ENCODE data around the gene OR52I2.

The OR52I2 gene

DNA sequence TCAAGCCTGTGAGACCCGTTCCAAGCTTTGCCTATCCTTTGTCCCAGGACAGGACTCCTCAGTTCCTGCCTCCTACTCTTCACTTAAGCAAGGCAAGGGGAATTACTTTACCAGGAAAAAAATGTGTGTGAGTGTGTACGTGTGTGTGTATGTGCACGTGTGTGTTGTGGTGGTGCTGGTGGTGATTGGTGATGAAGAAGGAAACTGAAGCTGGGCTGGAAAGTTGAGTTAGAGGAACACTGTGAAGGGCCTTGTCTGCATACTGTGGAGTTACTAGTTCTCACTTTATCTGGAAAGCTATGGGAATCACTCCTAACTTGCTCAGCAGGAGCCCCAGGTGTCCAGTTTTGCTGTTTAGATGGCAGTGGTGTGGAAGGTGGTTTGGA, 56.1 kb downstream of the OR52I2 start:
- no peak for DNase-seq
- H3K4me1 ChIP-seq (ENCODE audit: control insufficient read depth, insufficient read depth, low read length, poor library complexity, severe bottlenecking) = no peaks in the 10 kb centered on the region
- no peak overlapping the region for H3K4me3 ChIP-seq (ENCODE audit: insufficient read depth, low read depth, low read length, poor library complexity, severe bottlenecking)
- no peaks in the 10 kb centered on the region for H3K36me3 ChIP-seq (ENCODE audit: control insufficient read depth, insufficient read depth, low read length)
- no peak overlapping the region for H3K27ac ChIP-seq (ENCODE audit: insufficient read depth, low read length, poor library complexity, severe bottlenecking)
- H3K9me3 ChIP-seq (ENCODE audit: control insufficient read depth, low read length) = no peaks in the 10 kb centered on the region
- peaks cover 4% of the 10 kb centered on the region for H3K27me3 ChIP-seq (replicated peaks; ENCODE audit: control insufficient read depth, insufficient read depth, low read length, poor library complexity, severe bottlenecking)

DNA sequence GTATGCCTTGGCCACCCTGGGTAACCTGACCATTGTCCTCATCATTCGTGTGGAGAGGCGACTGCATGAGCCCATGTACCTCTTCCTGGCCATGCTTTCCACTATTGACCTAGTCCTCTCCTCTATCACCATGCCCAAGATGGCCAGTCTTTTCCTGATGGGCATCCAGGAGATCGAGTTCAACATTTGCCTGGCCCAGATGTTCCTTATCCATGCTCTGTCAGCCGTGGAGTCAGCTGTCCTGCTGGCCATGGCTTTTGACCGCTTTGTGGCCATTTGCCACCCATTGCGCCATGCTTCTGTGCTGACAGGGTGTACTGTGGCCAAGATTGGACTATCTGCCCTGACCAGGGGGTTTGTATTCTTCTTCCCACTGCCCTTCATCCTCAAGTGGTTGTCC, 58.4 kb downstream of the OR52I2 start:
- no peak overlapping the region for H3K27ac ChIP-seq (ENCODE audit: insufficient read depth, low read length, poor library complexity, severe bottlenecking)
- H3K9me3 ChIP-seq (ENCODE audit: control insufficient read depth, low read length) = no peaks in the 10 kb centered on the region
- H3K27me3 ChIP-seq (replicated peaks; ENCODE audit: control insufficient read depth, insufficient read depth, low read length, poor library complexity, severe bottlenecking) = peaks cover 4% of the 10 kb centered on the region
- DNase-seq = no peak
- no peaks in the 10 kb centered on the region for H3K36me3 ChIP-seq (ENCODE audit: control insufficient read depth, insufficient read depth, low read length)
- no peaks in the 10 kb centered on the region for H3K4me1 ChIP-seq (ENCODE audit: control insufficient read depth, insufficient read depth, low read length, poor library complexity, severe bottlenecking)
- H3K4me3 ChIP-seq (ENCODE audit: insufficient read depth, low read depth, low read length, poor library complexity, severe bottlenecking) = no peak overlapping the region

DNA sequence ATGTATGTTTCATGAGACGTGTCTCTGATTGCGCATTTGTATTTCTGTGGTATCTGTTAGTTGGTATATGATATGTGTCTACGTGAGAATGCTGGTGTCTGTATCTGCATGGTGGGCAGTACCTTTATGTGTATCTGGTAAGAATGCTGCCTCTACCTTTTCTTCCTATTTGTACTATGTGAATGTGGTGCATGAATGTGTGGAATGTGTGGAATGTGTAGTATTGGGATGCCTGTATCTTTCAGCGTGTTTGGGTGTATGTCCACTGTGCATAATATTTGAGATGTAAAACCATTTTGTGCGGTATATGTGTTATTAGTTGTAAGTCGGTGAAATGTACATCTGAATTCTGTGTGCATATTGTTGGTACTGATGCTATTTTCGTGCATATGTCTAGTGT, 60.0 kb downstream of the OR52I2 start:
- Histone ChIP-seq H3K4me1 (ENCODE audit: control insufficient read depth, insufficient read depth, low read length, poor library complexity, severe bottlenecking) (no peaks in the 10 kb centered on the region), H3K36me3 (ENCODE audit: control insufficient read depth, insufficient read depth, low read length) (no peaks in the 10 kb centered on the region), H3K27me3 (replicated peaks; ENCODE audit: control insufficient read depth, insufficient read depth, low read length, poor library complexity, severe bottlenecking) (no peaks in the 10 kb centered on the region), H3K4me3 (ENCODE audit: insufficient read depth, low read depth, low read length, poor library complexity, severe bottlenecking) (no peak overlapping the region), H3K9me3 (ENCODE audit: control insufficient read depth, low read length) (no peaks in the 10 kb centered on the region), H3K27ac (ENCODE audit: insufficient read depth, low read length, poor library complexity, severe bottlenecking) (no peak overlapping the region)
- DNase-seq = no peak

DNA sequence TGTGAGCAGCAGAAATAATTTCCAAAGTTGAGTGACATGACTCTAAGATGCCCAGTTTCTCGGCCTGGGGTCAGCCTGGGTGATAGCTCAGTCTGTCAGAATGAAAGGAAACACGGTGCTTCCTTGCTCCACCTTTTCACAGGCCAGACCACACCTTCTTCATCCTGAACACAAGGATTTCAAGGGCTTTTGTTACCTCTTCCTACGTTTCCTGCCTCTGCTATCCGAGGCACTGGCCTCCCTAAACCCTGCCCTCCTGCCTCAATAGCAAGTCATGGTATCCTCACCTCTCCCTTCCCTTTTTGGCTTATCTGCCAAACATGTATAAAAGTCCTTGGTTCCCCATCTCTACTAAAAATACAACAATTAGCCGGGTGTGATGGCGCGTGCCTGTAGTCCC, 60.5 kb downstream of the OR52I2 start:
- Histone ChIP-seq H3K9me3 (ENCODE audit: control insufficient read depth, low read length) (no peaks in the 10 kb centered on the region), H3K36me3 (ENCODE audit: control insufficient read depth, insufficient read depth, low read length) (no peaks in the 10 kb centered on the region), H3K27me3 (replicated peaks; ENCODE audit: control insufficient read depth, insufficient read depth, low read length, poor library complexity, severe bottlenecking) (no peaks in the 10 kb centered on the region), H3K4me3 (ENCODE audit: insufficient read depth, low read depth, low read length, poor library complexity, severe bottlenecking) (no peak overlapping the region), H3K27ac (ENCODE audit: insufficient read depth, low read length, poor library complexity, severe bottlenecking) (no peak overlapping the region), H3K4me1 (ENCODE audit: control insufficient read depth, insufficient read depth, low read length, poor library complexity, severe bottlenecking) (no peaks in the 10 kb centered on the region)
- no peak for DNase-seq
